HG03060 (cell line): ENCODE data around the gene FAIM2.
"Not testable (repeated sequence)": the region's sequence is repeated elsewhere in the genome, so short reads cannot be mapped to it uniquely, and the experiment has no call there.

Experiments used
- ATAC-seq: cut with Tn5 transposase; IDR thresholded peaks from one replicate; pipeline ENCODE4 v1.9.1; 2021; ENCODE audit warnings: low read depth, moderate number of reproducible peaks; ENCODE audit not compliant: unreplicated experiment

The FAIM2 gene

DNA sequence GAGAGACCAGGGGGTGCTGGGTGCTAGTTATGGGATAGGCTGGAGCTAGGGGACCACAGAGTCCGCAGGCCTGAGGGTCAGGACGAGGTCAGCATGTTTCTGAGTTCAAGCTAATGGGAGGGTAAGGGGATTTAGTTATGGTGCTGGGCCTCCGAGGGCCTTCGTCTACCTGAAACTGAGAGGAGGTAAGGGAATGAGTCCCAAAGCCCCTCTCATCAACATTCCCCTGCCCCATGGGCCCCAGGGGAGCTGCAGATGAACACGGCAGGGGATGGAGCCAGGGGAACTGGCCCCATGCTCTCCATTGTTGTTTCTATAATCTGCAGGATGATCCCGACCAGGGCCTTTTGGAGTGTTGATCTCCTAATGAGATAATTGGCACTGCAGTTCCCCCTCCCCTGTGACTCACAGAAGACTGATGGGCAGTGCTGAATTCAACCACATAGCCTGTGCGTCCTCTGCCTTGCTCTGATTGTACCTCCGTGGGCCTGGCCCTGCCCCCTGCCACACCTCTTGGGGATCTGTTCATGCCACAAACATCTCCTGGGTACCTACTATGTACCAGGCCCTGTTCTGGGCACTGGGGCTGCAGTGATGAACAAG lies 21.4 kb downstream of the FAIM2 start:
- no peak for ATAC-seq

DNA sequence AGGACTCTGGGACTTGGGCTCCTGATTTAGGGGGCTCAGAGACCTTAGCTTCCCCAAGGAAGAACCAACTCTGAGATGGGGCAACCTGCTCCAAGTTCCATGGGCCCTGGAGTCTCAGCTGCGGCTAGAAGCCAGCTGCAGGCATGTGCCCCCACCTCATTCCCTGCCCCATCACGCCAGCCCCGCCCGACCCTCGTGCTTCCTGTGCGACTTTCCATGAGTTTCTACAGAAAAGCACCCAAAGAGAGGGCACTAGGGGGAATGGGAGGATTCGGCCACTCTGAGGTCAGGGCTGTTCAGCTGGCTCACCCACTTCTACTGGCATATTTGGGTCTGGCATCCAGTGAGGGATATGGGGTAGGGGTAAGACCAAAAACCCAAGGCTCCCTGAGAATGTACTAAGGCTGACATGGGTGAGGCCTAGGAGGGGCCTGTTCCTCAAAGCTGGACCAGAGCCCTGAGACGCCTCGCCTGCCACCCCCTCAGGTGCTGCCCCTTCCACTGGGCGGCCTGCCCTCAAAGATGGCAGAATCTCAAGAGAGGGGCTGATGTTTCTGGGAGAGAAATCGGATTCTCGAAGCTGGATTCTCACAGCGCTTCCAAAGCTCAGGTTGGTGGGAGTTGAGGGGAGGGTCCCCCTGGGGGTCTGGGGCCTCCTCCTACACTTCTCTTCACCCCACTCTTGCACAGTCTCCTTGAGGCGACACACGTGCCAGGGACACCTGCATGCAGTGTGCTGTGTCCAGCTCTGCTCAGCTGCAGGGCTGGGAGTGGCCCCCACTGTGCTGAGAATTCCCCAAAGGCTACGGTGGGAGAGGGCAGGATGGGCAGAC lies 22.1 kb downstream of the FAIM2 start:
- ATAC-seq, result no peak

DNA sequence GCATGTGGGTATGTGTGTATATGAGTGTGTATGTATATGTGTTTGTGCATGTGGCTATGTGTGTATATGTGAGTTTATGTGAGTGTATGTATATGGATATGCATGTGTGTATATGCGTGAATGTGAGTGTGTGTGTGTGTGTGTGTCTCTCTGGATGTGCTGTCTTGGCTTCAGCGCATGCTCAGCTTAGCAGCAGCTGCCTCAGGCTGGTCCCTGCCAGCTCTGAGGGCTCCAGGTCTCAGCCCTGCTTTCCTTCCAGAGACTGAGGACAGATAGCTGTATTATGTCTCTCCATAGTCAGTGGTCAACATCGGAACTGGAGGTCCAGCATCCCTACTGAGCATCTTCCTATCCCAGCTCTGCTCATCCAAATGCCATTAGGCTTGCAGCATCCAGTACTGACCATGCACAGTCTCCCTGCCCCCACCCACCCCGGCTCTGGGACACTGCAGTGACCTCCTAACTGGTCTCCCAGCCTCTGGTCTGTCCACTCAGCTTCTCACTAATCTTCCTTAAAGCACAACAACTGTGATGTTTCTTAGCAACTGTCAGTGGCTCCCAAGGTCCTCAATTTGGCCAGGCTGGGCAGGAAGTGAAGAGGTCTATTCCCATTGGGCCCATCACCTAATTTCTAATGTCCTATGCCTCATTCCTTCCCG lies 22.8 kb downstream of the FAIM2 start:
- ATAC-seq, result no peak

DNA sequence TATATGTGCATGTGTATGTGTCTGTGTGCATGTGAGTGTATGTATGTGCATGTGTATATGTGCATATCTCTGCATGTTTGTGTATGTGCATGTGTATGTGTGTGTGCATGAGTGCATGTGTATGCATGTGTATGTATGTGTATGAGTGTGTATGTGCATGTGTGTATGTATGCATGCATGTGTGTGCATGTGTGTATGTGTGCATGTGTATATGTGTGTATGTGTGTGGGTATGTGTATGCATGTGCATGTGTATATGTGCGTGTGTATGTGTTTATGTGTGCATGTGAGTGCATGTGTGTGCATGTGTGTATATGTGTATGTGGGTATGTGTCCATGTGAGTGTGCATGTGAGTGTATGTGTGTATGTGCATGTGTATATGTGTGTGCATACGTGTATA lies 24.6 kb downstream of the FAIM2 start:
- ATAC-seq, result not testable (repeated sequence)

DNA sequence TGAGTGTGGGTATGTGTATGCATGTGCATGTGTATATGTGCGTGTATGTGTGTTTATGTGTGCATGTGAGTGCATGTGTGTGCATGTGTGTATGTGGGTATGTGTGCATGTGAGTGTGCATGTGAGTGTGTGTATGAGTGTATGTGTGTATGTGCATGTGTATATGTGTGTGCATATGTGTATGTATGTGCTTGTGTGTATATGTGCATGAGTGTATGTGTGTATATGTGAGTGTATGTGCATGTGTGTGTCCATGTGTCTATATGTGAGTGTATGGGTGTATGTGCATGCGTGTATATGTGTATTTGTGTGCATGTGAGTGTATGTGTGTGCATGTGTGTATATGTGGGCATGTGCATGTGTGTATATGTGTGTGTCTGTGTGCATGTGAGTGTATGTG lies 25.7 kb downstream of the FAIM2 start:
- ATAC-seq, result no peak

DNA sequence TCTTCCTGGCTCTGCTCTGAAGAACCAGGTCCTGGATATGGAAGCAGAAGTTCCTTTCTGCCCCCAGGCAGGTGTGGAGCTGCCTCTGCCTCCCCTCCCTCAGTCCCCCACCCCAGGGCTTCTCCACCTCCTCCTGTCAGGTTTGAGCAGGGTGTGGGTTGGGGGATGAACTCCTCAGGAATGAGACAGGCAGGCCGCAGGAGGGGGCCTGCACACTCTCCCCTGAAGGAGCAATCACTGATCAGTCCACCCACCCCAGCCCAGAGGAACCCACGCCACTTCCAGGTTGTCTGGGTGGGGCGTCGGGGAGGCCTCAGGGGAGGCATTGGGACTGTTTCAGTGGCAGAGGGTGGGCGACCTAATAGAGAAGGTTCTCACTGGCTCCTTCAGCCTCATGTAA lies 26.6 kb downstream of the FAIM2 start:
- no peak for ATAC-seq

DNA sequence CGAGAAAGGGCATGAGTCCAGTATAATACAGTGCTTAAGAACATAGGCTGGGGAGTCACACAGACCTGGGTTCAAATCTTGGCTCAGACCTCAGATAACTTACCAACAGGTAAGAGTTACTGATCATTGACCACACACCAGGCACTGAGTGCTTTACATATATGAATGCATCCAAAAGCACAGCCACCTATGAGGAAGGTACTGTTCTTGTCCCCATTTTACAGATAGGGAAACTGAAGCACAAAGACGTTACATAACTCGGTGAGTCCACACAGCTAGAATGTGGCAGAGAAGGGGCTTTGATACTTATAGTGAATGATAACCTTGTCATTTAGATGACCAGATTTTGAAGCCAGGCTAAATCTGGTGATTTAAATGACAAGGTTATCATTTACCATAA lies 27.6 kb downstream of the FAIM2 start:
- no peak for ATAC-seq

DNA sequence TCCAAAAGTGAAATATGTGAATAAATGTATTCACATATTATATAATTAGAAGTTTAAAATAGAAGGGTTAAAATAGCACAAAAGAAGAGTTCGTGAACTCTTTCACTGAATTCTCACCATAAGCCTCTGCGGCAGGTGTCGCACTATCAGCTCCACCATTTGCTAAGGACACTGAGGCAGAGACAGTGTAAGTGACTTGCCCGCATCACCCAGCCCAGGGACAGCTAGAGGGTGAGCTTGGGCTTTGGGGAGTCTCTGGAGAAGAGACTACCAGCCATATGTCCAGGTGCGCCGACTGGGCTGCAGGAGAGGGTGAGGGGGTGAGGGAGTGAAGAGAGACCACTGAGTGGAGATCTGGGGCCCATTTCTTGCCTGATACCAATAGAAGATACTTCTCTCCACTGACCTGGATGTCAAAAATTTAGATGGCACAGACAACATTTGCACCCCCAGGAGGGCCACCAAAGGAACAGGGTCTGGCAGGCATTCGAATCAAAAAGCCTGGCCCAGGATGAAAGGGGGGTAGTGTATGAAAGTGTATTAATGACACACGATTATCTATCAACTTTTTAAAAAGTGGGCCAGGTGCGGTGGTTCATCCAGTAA lies 28.5 kb downstream of the FAIM2 start:
- no peak for ATAC-seq

DNA sequence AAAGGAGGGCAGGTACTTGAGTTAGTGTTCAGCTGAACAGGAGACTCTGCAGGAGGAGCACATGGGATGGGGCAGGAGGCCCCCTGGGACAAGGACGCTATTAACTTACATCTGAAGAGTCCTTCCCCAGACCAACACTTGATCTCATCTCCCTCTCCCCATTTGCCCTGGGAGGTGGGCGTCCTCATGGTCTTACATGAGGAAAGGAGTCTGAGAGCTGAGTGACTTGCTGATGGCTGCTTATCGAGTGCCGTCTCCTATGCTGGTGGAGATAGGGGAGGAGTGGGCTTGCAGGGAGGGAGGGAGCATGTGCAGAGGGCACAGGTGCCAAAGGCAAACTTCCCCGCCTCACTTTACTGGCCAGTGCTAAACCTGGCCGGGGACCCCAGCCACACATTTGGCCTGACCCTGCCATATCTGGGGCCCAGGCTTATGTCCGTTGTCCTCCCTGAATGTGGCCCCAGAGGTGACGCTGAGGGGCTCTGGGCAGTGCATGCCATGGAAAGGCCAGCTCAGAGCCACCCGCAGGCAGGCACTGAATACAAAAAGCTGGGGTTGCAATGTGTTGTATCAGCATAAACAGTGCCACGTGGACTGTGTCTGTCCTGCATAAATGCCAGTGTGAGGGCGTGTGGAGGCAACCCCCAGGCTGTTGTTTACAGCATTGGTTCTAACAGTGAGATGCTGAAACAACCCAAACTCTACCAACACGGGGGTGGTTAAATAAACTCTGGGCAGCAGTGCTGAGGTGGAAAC lies 29.4 kb downstream of the FAIM2 start:
- ATAC-seq, result no peak

DNA sequence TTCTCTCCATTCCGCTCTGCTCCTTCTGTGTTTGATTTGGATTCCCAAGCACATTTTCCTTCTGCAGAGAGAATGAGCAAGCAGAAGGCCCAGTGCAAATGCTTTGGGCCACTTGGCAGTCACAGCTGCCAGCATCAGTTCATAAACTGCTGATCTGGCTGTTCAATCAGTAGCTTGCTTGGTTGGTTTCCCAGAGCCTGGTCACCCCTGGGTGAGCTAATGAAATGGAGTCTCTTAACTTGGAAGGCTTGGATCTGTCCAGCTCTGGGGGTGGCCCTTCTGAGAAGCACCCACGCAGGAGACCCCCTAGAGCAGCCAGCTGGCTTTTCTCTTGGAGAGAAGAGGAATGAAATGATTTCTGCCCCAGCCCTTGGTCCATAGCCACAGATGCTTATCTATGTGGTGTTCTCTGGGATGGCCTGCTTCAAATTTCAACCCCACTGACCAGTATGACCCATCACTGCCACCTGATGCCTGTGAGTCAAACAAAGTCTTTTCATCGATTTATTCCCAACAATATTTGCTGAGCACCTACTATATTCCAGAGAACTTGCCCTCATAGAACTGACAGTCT lies 30.3 kb downstream of the FAIM2 start:
- ATAC-seq, result no peak

DNA sequence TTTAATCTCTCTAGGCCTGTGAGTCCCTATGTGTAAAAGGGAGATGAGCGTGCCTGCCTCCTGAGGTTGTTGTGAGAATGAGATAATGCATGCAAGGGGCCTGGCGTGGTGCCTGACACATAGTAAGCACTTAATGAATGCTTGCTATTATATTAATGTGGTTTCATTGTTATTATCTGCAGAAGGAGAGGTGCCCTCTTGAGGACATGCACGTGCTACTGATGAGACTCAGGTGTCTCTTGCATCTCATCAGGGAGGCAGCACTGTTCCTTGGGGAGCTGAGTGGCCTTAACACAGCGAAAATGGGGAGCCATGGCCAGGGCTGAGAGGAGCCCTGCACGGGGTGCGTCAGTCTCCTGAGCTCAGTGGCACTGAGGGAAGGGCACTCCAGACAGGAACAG lies 30.9 kb downstream of the FAIM2 start:
- ATAC-seq, result no peak

DNA sequence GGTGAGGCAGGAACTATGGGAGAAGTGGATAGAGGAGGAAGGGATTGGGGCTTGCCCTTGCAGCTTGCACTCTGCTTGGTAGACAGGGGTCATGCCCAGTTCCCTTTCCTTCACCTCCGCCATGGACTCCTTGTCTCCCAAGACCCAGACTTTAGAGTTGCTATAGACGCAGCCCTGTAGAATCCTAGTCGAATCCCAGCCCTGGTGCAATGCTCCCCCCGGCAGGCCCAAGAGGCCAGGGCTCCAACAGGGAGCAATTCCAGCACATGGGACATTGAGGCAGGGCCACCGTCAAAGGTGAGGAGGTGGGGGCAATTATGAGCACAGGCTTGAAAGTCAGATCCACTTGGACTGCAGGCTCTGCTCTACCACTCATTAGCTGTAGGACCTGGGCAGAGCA lies 31.3 kb downstream of the FAIM2 start:
- no peak for ATAC-seq

DNA sequence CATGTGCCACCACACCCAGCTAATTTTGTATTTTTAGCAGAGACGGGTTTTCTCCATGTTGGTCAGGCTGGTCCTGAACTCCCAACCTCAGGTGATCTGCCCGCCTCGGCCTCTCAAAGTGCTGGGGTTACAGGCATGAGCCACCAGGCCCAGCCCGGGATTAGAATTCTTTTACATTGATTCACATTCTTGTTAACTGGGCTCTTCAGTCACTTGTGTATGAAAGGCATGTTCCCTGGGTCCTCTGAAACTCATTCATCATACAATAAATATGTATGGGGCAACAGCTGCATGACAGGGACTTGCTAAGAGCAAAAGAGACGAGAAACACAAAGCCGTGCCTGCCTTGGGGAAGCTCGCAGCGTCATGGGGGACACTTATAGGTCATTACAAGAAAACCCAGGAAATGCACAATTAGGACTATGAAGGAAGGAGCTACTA lies 31.9 kb downstream of the FAIM2 start:
- ATAC-seq, result not testable (repeated sequence)

DNA sequence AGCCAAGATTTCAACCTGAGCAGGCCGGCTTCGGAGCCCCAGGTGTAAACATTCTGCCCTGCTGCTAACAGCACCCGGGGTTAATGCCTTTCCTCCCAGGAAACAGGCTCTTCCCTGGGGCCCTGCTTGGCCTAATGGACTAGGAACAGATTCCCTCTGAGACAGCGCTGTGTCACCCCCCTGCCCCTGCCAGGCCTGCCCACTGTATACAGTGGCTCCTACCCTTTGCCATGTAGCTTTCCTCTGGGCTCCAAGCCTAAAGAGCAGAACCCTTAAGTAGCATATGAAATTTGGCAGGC lies 32.5 kb downstream of the FAIM2 start:
- ATAC-seq, result no peak

DNA sequence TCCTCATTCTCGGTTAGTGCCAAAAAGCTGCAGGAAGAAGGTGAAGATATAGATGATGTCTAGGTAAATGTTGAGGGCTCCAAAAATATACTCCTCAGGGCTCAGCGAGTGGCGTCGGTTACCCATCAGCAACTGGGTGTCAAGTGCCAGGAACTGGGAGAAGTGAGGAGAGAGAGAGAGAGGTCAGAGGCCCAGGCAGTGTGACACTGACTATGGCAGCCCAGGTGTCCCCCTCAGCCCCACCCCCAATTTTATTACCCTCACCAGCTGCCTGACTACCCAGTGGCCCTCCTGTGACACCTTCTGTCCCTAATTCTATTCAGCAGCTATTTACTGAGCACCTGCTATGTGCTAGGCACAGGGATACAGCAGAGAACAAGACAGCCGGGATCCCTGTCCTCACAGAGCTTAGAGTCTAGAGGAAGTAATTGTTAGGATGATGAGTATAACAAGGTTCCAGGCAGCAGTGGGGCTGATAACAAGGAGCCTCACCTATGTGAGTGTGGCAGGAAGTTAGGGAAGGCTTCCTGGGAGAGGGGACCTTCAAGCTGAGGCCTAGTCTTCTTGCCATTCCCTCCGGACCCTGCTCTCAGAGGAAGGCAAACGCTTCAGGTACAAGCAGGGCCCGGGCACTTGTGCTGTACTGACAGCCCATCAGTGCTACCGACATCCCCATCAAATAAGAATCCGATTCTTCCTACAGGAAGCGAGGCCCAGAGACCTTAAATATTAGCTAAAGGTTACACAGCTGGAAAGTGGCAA lies 33.0 kb downstream of the FAIM2 start:
- ATAC-seq, result no peak

DNA sequence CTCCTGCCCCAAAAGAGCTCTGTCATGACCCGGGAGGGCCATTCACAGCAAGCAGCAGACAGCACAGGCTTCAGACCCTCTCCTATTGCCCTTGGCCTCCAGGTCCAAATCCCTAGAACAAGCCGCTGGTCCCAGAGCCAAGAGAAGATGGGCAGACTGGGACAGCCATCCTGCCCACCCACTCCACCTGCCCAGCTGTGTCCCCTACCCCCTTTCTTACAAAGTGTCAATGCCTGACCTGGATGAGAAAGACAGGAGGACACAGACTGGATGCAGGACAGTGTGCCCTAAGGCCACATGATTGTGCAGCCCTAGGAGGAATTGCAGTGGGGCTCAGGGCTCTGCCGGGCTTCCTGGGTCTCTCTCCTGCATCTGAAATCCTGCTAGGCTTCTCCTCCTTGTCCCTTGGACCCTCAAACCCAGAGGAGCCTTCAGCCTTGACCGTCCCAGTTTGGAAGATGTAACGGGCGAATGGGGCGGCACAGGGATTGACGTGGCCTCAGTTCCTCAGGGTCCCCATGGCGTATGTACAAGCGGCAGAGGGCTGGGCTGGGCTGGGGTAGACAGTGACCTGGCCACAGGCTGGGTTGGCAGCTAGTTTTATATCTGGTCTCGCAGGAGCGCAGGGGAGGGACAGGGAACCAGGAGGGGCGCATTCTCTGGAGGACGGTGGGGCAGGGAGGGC lies 33.7 kb downstream of the FAIM2 start:
- ATAC-seq, result no peak

DNA sequence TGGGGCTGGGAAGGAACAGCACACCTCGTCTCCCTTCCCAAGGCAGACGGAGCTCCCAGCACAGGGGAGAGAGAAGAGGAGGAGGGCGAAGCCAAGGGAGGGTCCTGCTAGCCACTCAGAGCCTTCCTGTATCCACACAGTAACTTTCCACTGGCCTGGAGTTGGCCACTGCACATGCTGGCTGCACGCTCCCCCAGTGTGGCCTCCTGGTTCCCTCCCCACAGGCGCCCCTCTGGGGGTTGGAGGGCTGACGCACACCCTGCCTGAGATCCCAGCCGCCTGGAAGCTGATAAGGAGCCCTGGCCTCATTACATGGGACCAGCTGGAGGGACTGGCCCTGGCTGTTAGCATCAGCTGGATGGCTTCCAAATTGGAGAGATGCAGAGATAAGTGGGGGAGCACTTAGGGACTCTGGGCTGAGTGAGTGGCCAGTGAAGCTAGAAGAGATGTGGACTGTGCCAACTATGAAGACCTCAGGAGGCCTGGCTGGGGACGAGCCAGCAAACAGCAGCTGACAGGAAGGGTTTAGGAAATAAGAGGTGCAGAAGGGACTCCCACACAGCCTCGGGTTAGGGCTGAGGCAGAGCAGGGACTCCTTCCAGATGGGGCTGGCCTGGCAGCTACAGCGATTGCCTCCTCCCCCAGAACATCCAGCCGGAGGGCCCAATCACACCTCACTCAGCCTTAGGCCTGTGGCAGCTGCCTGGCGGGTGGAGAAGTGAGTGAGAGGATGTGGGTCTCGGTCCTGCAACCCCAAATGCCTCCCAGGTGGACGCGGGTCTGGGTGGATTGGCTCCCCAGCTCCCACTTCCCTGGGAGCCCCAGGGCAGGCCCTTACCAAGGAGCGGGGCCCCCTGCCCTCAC lies 34.5 kb downstream of the FAIM2 start:
- ATAC-seq, result no peak

DNA sequence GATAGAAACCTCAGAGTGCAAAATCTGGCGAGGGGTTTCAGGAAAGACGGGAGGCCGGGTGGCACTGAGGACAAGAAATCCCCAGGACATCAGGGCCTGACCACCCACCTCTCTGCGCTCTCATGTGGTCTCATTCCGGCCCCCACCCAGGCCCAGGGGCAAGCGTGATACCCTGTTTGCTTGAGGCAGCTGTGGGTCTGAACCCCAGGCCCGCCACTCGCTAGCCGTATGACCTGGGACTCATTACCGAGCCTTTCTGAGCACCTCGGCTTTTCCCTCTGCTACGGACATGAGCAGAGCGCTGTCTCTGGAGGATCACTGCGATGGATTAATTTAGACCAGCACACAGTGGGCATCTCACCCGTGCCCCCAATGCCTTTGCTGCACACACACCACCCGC lies 35.3 kb downstream of the FAIM2 start:
- no peak for ATAC-seq
